ENCODE measurements around the gene CHST3. TPM values are rescaled to one million over a fixed set of nuclear protein-coding genes. Genes with fewer than 3 reads are reported as not detected.
A peak's percentile ranks its signal among the peaks of the same experiment; 100 is the strongest.

Gene CHST3
- total and polyA plus RNA-seq, 9 donors = 16.4 to 69.2 (median 36.1) TPM

DNA sequence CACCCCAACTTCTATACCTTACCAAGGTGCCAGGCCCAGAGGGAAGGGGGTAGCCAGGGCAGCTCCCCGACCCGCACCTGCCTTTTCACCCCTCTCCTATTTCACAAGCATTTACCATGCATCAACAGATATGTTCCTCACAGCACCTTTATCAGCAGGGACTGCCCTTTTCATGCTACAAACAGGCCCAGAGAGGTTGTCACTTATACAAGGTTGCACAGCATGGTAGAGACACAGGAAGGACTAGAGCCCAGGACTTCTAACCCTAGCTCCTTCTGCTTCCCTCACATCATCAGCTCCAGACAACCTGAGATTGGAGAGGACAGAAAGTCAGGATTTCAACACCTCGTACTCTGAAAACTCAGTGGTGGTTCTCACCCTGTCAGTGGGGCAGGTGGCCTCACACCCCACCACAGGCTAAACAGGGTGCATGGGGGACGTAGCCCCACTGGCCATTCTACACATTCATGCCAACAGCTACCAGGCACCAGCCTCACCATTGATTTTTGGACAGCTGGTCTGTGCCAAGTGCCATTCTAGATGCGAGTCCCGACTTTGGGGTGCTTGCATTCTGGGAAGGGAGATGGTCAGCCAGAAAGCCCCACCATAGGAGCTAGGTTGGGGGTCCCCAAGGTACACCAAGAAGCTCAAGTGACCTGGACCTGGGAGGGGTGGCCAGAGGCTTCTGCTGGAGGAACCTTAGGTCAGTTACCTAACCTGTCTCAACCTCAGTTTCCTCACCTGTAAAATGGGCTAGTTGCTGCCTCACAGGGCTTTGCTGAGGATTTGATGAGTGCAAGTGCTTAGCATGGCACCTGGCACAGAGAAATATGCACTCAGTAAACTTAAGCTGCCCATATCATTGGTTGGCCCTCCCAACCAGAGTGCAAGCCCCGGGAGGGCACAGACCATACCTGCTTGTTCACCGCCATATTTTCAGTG is 38.4 kb downstream of the CHST3 start:
- WGBS, 3 donors = 72 to 94% (median 82%) methylated on average over 8 of the region's 8 CpGs
- Histone ChIP-seq H3K27me3 (no peaks in the 10 kb centered on the region), H3K9me3 (no peaks in the 10 kb centered on the region), H3K4me1 (ENCODE audit: insufficient read depth) (peaks cover 42% of the 10 kb centered on the region), H3K36me3 (no peaks in the 10 kb centered on the region), H3K27ac (no peak overlapping the region), H3K4me3 (no peak overlapping the region)
- no peak for DNase-seq
- no peak for TF ChIP-seq POLR2A (IDR thresholded peaks at IDR 0.05)
- no peak for TF ChIP-seq EP300 (IDR thresholded peaks at IDR 0.05)
- no peak for TF ChIP-seq CTCF (IDR thresholded peaks at IDR 0.05)
- intact Hi-C loops (cut with DNase I) = loop anchor here in 1 of 4 donors (5.0 kb wide), 1 partner anchor 35 kb away; no protein-coding TSS in a partner anchor

DNA sequence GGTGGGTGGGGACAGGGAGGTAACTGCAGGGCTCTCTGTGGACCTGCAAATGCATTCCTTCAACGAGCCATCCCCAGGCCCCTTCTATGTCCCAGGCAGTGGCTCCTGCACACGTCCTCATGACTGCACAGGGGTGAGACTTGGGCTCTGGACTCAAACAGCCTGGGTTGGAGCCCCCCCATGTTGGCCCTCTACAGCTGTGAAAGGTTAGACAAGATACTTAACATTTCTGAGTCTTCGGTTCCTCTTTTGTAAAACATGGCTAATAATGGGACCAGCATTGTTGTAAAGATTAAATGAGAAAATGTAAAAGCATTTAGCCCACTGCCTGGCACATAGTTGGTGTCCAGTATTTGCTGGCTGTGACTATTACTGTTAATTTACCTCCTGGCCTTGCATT is 41.8 kb downstream of the CHST3 start:
- Histone ChIP-seq H3K27me3 (no peaks in the 10 kb centered on the region), H3K4me1 (ENCODE audit: insufficient read depth) (peaks cover 45% of the 10 kb centered on the region), H3K27ac (no peak overlapping the region), H3K9me3 (no peaks in the 10 kb centered on the region), H3K4me3 (no peak overlapping the region), H3K36me3 (no peaks in the 10 kb centered on the region)
- TF ChIP-seq EP300 (IDR thresholded peaks at IDR 0.05) = no peak
- no peak for TF ChIP-seq CTCF (IDR thresholded peaks at IDR 0.05)
- TF ChIP-seq POLR2A (IDR thresholded peaks at IDR 0.05) = no peak
- 74 to 82% (median 79%) methylated on average over 3 of the region's 3 CpGs for WGBS, 3 donors
- DNase-seq = no peak
- intact Hi-C loops (cut with DNase I) = no loop called here

GRCh38 chr10:72007246-72007892 is 43.2 kb downstream of the CHST3 start:
- peak; percentile 74 to 86 (median 84) for DNase-seq
- Histone ChIP-seq H3K9me3 (no peaks in the 10 kb centered on the region), H3K4me3 (no peak overlapping the region), H3K27ac (peak overlapping the region in 1 of 2 donors; percentile 39), H3K27me3 (no peaks in the 10 kb centered on the region), H3K4me1 (ENCODE audit: insufficient read depth) (peaks cover 45% of the 10 kb centered on the region), H3K36me3 (no peaks in the 10 kb centered on the region)
- WGBS, 3 donors = 68 to 72% (median 71%) methylated on average over 55 to 59 of the region's 59 CpGs
- no peak for TF ChIP-seq CTCF (IDR thresholded peaks at IDR 0.05)
- no peak for TF ChIP-seq EP300 (IDR thresholded peaks at IDR 0.05)
- TF ChIP-seq POLR2A (IDR thresholded peaks at IDR 0.05) = no peak
- intact Hi-C loops (cut with DNase I) = no loop called here

DNA sequence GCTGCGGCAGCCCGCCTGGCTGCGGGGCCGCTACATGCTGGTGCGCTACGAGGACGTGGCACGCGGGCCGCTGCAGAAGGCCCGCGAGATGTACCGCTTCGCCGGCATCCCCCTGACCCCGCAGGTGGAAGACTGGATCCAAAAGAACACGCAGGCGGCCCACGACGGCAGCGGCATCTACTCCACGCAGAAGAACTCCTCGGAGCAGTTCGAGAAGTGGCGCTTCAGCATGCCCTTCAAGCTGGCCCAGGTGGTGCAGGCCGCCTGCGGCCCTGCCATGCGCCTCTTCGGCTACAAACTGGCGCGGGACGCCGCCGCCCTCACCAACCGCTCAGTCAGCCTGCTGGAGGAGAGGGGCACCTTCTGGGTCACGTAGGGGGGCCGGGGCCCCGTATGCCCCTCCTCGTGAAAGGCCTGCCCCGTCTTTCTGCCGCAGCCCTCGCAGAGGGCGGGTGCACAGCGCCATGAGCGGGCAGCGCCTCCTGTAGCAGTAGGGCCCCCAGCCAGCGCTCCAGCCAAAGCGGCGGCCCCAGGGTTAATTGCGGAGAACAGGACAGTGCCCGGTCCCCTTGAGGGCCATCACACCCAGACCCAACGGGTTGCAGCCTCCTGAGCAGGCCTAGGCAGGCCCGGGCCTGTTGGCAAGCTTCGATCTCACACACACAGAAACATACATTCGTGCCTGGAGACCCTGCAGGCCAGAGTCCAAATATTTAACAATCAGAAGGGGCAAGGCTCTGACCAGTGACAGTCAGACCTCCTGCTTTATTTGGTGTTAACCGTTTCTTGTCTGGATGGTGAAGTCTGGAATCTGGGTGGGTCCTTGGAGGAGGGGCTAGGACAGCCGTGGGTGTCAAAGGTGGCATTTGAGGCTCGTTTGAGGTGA is 44.1 kb downstream of the CHST3 start:
- intact Hi-C loops (cut with DNase I) = no loop called here
- TF ChIP-seq EP300 (IDR thresholded peaks at IDR 0.05) (no peak), POLR2A (IDR thresholded peaks at IDR 0.05) (no peak), CTCF (IDR thresholded peaks at IDR 0.05) (no peak)
- peaks cover 45% of the 10 kb centered on the region for H3K4me1 ChIP-seq (ENCODE audit: insufficient read depth)
- H3K27me3 ChIP-seq = no peaks in the 10 kb centered on the region
- peak in 2 of 5 donors; percentile 61 to 67 for DNase-seq
- no peak overlapping the region for H3K4me3 ChIP-seq
- WGBS, 3 donors = 80 to 82% (median 80%) methylated on average over 47 to 58 of the region's 58 CpGs
- peak overlapping the region in 1 of 2 donors; percentile 88 for H3K27ac ChIP-seq
- no peaks in the 10 kb centered on the region for H3K9me3 ChIP-seq
- no peaks in the 10 kb centered on the region for H3K36me3 ChIP-seq
